ENCODE measurements around the gene NEU2. TPM values are rescaled to one million over a fixed set of nuclear protein-coding genes. Genes with fewer than 3 reads are reported as not detected.

The NEU2 gene
- total RNA-seq, 5 donors from 2014 or later (not counting 1 experiment from before 2014, with no cell fraction given) = not detected

- ChIA-PET CTCF (interaction anchor here in 1 of 2 donors (1.1 to 1.6 kb wide), 3 partner anchors 16 to 27 kb away, joined by 4 to 6 read pairs (median 5); partner anchors contain the start of gene INPP5D), POLR2A (interaction anchor here (0.6 to 0.7 kb wide), 3 partner anchors 11 to 386 kb away, joined by 3 to 4 read pairs (median 3); partner anchors contain the start of gene INPP5D (in 1 of the 2))
- Mint-ChIP-seq H3K4me3 (peak overlapping the region in 2 of 3 donors; percentile 40 to 44), H3K27me3 (no peaks in the 10 kb centered on the region), H3K36me3 (peaks cover 41% of the 10 kb centered on the region), H3K9me3 (no peaks in the 10 kb centered on the region), H3K4me1 (peaks cover 82 to 90% (median 90%) of the 10 kb centered on the region in 3 donors), H3K27ac (peak overlapping the region; percentile 94)
- H3K36me3 ChIP-seq (ENCODE audit: control insufficient read depth in 2 of 2, extremely low read depth in 1 of 2, insufficient read depth in 1 of 2, low read length in 1 of 2) = peaks cover 2 to 32% of the 10 kb centered on the region in 2 donors
- ATAC-seq (replicated peaks in 1 of 4) (no peak), DNase-seq (no peak)
- H3K4me3 ChIP-seq (ENCODE audit: control insufficient read depth in 1 of 2, extremely low read depth in 1 of 2, low read length in 1 of 2) = peak overlapping the region; percentile 1 to 40
- WGBS (ENCODE audit: insufficient coverage) = 70% methylated on average over 10 of the region's 13 CpGs
- H3K4me1 ChIP-seq (ENCODE audit: control insufficient read depth in 1 of 2, extremely low read depth in 1 of 2, insufficient read depth in 2 of 2, low read length in 2 of 2) = peaks cover 66 to 95% of the 10 kb centered on the region in 2 experiments
- H3K27ac ChIP-seq (ENCODE audit: low read length) = peak overlapping the region; percentile 89
- H3K9me3 ChIP-seq = no peaks in the 10 kb centered on the region
- no peaks in the 10 kb centered on the region for H3K27me3 ChIP-seq (replicated peaks in 1 of 2; ENCODE audit: control insufficient read depth in 2 of 2, extremely low read depth in 1 of 2, insufficient read depth in 2 of 2, low read length in 1 of 2)
Observed at GRCh38 chr2:233081731-233082221, 49.3 kb downstream of the NEU2 start.

GRCh38 chr2:233082222-233082930, 49.9 kb downstream of the NEU2 start:
- POLR2A ChIA-PET = interaction anchor here (0.6 to 1.1 kb wide), 3 partner anchors 22 to 385 kb away, joined by 3 read pairs; partner anchors contain the start of gene INPP5D (in 1 of the 2)
- 29% methylated on average over 8 of the region's 11 CpGs for WGBS (ENCODE audit: insufficient coverage)
- ATAC-seq (replicated peaks in 1 of 4) (no peak), DNase-seq (peak in 1 of 35 experiments; percentile 42)
- H3K27ac Mint-ChIP-seq = peak overlapping the region; percentile 94
- no peaks in the 10 kb centered on the region for H3K9me3 Mint-ChIP-seq
- H3K4me1 Mint-ChIP-seq = peaks cover 85 to 94% (median 93%) of the 10 kb centered on the region in 3 donors
- peaks cover 63 to 98% of the 10 kb centered on the region in 2 experiments for H3K4me1 ChIP-seq (ENCODE audit: control insufficient read depth in 1 of 2, extremely low read depth in 1 of 2, insufficient read depth in 2 of 2, low read length in 2 of 2)
- H3K27me3 Mint-ChIP-seq = no peaks in the 10 kb centered on the region
- H3K27ac ChIP-seq (ENCODE audit: low read length) = peak overlapping the region; percentile 89
- H3K27me3 ChIP-seq (replicated peaks in 1 of 2; ENCODE audit: control insufficient read depth in 2 of 2, extremely low read depth in 1 of 2, insufficient read depth in 2 of 2, low read length in 1 of 2) = no peaks in the 10 kb centered on the region
- CTCF ChIA-PET = interaction anchor here (1.1 to 1.6 kb wide), 3 partner anchors 15 to 22 kb away, joined by 3 to 6 read pairs (median 5); partner anchors contain the start of gene INPP5D (in 1 of the 2)
- peak overlapping the region in 1 of 2 donors; percentile 18 for H3K4me3 ChIP-seq (ENCODE audit: control insufficient read depth in 1 of 2, extremely low read depth in 1 of 2, low read length in 1 of 2)
- no peaks in the 10 kb centered on the region for H3K9me3 ChIP-seq
- H3K36me3 ChIP-seq (ENCODE audit: control insufficient read depth in 2 of 2, extremely low read depth in 1 of 2, insufficient read depth in 1 of 2, low read length in 1 of 2) = peaks cover 2 to 32% of the 10 kb centered on the region in 2 donors
- peaks cover 41% of the 10 kb centered on the region for H3K36me3 Mint-ChIP-seq
- H3K4me3 Mint-ChIP-seq = peak overlapping the region in 2 of 3 donors; percentile 68 to 70

GRCh38 chr2:233082931-233083755, 50.7 kb downstream of the NEU2 start:
- H3K27me3 ChIP-seq (replicated peaks in 1 of 2; ENCODE audit: control insufficient read depth in 2 of 2, extremely low read depth in 1 of 2, insufficient read depth in 2 of 2, low read length in 1 of 2) = no peaks in the 10 kb centered on the region
- H3K27ac ChIP-seq (ENCODE audit: low read length) = peak overlapping the region; percentile 89
- H3K27me3 Mint-ChIP-seq = no peaks in the 10 kb centered on the region
- H3K36me3 Mint-ChIP-seq = peaks cover 47% of the 10 kb centered on the region
- ChIA-PET CTCF (interaction anchor here (0.6 to 1.6 kb wide), 5 partner anchors 14 to 30 kb away, joined by 3 to 6 read pairs (median 4); partner anchors contain the start of gene INPP5D (in 1 of the 2)), POLR2A (interaction anchor here (0.7 to 1.4 kb wide), 3 partner anchors 7 to 264 kb away, joined by 3 to 4 read pairs (median 3); no protein-coding TSS in a partner anchor)
- DNase-seq (no peak), ATAC-seq (replicated peaks in 1 of 4) (no peak)
- H3K4me1 ChIP-seq (ENCODE audit: control insufficient read depth in 1 of 2, extremely low read depth in 1 of 2, insufficient read depth in 2 of 2, low read length in 2 of 2) = peaks cover 58 to 98% of the 10 kb centered on the region in 2 experiments
- H3K9me3 Mint-ChIP-seq = no peaks in the 10 kb centered on the region
- WGBS (ENCODE audit: insufficient coverage) = 72% methylated on average over 6 of the region's 9 CpGs
- H3K9me3 ChIP-seq = no peaks in the 10 kb centered on the region
- peaks cover 2 to 35% of the 10 kb centered on the region in 2 donors for H3K36me3 ChIP-seq (ENCODE audit: control insufficient read depth in 2 of 2, extremely low read depth in 1 of 2, insufficient read depth in 1 of 2, low read length in 1 of 2)
- peak overlapping the region in 2 of 3 donors; percentile 70 to 71 for H3K4me3 Mint-ChIP-seq
- peak overlapping the region; percentile 94 for H3K27ac Mint-ChIP-seq
- H3K4me1 Mint-ChIP-seq = peaks cover 90 to 95% (median 92%) of the 10 kb centered on the region in 3 donors
- peak overlapping the region; percentile 16 to 46 for H3K4me3 ChIP-seq (ENCODE audit: control insufficient read depth in 1 of 2, extremely low read depth in 1 of 2, low read length in 1 of 2)

GRCh38 chr2:233083782-233084181, 51.3 kb downstream of the NEU2 start:
- H3K27ac Mint-ChIP-seq = peak overlapping the region; percentile 94
- peak in 2 of 4 experiments; percentile 25 to 36 for ATAC-seq (replicated peaks in 1 of 4)
- CTCF ChIA-PET = interaction anchor here in 1 of 2 donors (0.6 to 0.9 kb wide), 2 partner anchors 16 to 30 kb away, joined by 3 to 4 read pairs; no protein-coding TSS in a partner anchor

GRCh38 chr2:233084488-233084887, 52.0 kb downstream of the NEU2 start:
- ChIA-PET POLR2A (interaction anchor here (0.6 to 1.4 kb wide), 4 partner anchors 9 to 1338 kb away, joined by 3 to 5 read pairs (median 4); no protein-coding TSS in a partner anchor), CTCF (interaction anchor here (0.6 to 0.8 kb wide), 2 partner anchors 9 to 276 kb away, joined by 4 read pairs; no protein-coding TSS in a partner anchor)
- H3K4me1 Mint-ChIP-seq = peaks cover 88 to 92% (median 90%) of the 10 kb centered on the region in 3 donors
- DNase-seq (peak in 32 of 35 experiments; percentile 38 to 76 (median 58)), ATAC-seq (replicated peaks in 1 of 4) (peak; percentile 35 to 51 (median 41))
- H3K9me3 Mint-ChIP-seq = no peaks in the 10 kb centered on the region
- peak overlapping the region; percentile 94 for H3K27ac Mint-ChIP-seq
- Histone ChIP-seq H3K36me3 (ENCODE audit: control insufficient read depth in 2 of 2, extremely low read depth in 1 of 2, insufficient read depth in 1 of 2, low read length in 1 of 2) (peaks cover 0 to 45% of the 10 kb centered on the region in 2 donors), H3K4me1 (ENCODE audit: control insufficient read depth in 1 of 2, extremely low read depth in 1 of 2, insufficient read depth in 2 of 2, low read length in 2 of 2) (peaks cover 50 to 94% of the 10 kb centered on the region in 2 experiments), H3K9me3 (no peaks in the 10 kb centered on the region), H3K4me3 (ENCODE audit: control insufficient read depth in 1 of 2, extremely low read depth in 1 of 2, low read length in 1 of 2) (peak overlapping the region; percentile 11 to 46), H3K27me3 (replicated peaks in 1 of 2; ENCODE audit: control insufficient read depth in 2 of 2, extremely low read depth in 1 of 2, insufficient read depth in 2 of 2, low read length in 1 of 2) (no peaks in the 10 kb centered on the region), H3K27ac (ENCODE audit: low read length) (peak overlapping the region; percentile 89)
- H3K36me3 Mint-ChIP-seq = peaks cover 47% of the 10 kb centered on the region
- under 1% methylated on average over 11 of the region's 13 CpGs for WGBS (ENCODE audit: insufficient coverage)
- H3K27me3 Mint-ChIP-seq = no peaks in the 10 kb centered on the region
- peak overlapping the region in 2 of 3 donors; percentile 70 to 71 for H3K4me3 Mint-ChIP-seq

More at GRCh38 chr2:233083782-233084181, 51.3 kb downstream of the NEU2 start:
- peak overlapping the region in 2 of 3 donors; percentile 70 to 71 for H3K4me3 Mint-ChIP-seq
- POLR2A ChIA-PET = interaction anchor here (0.6 to 1.4 kb wide), 4 partner anchors 8 to 263 kb away, joined by 3 to 5 read pairs (median 4); no protein-coding TSS in a partner anchor
- DNase-seq = peak in 1 of 35 experiments; percentile 51
- Histone ChIP-seq H3K4me1 (ENCODE audit: control insufficient read depth in 1 of 2, extremely low read depth in 1 of 2, insufficient read depth in 2 of 2, low read length in 2 of 2) (peaks cover 55 to 95% of the 10 kb centered on the region in 2 experiments), H3K27me3 (replicated peaks in 1 of 2; ENCODE audit: control insufficient read depth in 2 of 2, extremely low read depth in 1 of 2, insufficient read depth in 2 of 2, low read length in 1 of 2) (no peaks in the 10 kb centered on the region), H3K36me3 (ENCODE audit: control insufficient read depth in 2 of 2, extremely low read depth in 1 of 2, insufficient read depth in 1 of 2, low read length in 1 of 2) (peaks cover 0 to 39% of the 10 kb centered on the region in 2 donors), H3K9me3 (no peaks in the 10 kb centered on the region), H3K4me3 (ENCODE audit: control insufficient read depth in 1 of 2, extremely low read depth in 1 of 2, low read length in 1 of 2) (peak overlapping the region; percentile 16 to 46), H3K27ac (ENCODE audit: low read length) (peak overlapping the region; percentile 89)
- H3K36me3 Mint-ChIP-seq = peaks cover 53% of the 10 kb centered on the region
- no peaks in the 10 kb centered on the region for H3K27me3 Mint-ChIP-seq
- WGBS (ENCODE audit: insufficient coverage) = 57% methylated on average over 6 of the region's 8 CpGs
- peaks cover 92 to 95% (median 94%) of the 10 kb centered on the region in 3 donors for H3K4me1 Mint-ChIP-seq
- H3K9me3 Mint-ChIP-seq = no peaks in the 10 kb centered on the region
